ENCODE data around the gene CASP8AP2. TPM values are rescaled to one million over a fixed set of nuclear protein-coding genes. Genes with fewer than 3 reads are reported as not detected.

The CASP8AP2 gene
- total and polyA plus RNA-seq, 3 donors from 2014 or later = 3.3 to 21.6 (median 18.3) TPM

- Histone ChIP-seq H3K27ac (no peak overlapping the region), H3K9me3 (no peaks in the 10 kb centered on the region), H3K4me3 (no peak overlapping the region), H3K36me3 (ENCODE audit: low read depth, missing control alignments) (no peaks in the 10 kb centered on the region), H3K27me3 (no peaks in the 10 kb centered on the region), H3K4me1 (no peaks in the 10 kb centered on the region)
- intact Hi-C loops (cut with DNase I; ENCODE audit: low total_unique reads) = no loop called here
- DNase-seq = no peak
- no peak for TF ChIP-seq CTCF (IDR thresholded peaks at IDR 0.05)
- WGBS, 2 donors = 94 to 98% methylated on average over 2 of the region's 2 CpGs
Measured at GRCh38 chr6:89786970-89787369, 42.7 kb upstream of the CASP8AP2 start.

GRCh38 chr6:89787660-89788328 lies 41.9 kb upstream of the CASP8AP2 start:
- H3K9me3 ChIP-seq = no peaks in the 10 kb centered on the region
- no peaks in the 10 kb centered on the region for H3K36me3 ChIP-seq (ENCODE audit: low read depth, missing control alignments)
- H3K27ac ChIP-seq = no peak overlapping the region
- no peaks in the 10 kb centered on the region for H3K4me1 ChIP-seq
- H3K4me3 ChIP-seq = no peak overlapping the region
- H3K27me3 ChIP-seq = no peaks in the 10 kb centered on the region
- 85 to 89% methylated on average over 7 of the region's 7 CpGs for WGBS, 2 donors
- no peak for DNase-seq
- TF ChIP-seq CTCF (IDR thresholded peaks at IDR 0.05) = no peak
- TF ChIP-seq POLR2A (IDR thresholded peaks at IDR 0.05) = no peak
- intact Hi-C loops (cut with DNase I; ENCODE audit: low total_unique reads) = no loop called here

- 100% methylated on average over 1 of the region's 1 CpG for WGBS, 2 donors
- TF ChIP-seq POLR2A (IDR thresholded peaks at IDR 0.05) = no peak
- TF ChIP-seq CTCF (IDR thresholded peaks at IDR 0.05) = no peak
- Histone ChIP-seq H3K27me3 (no peaks in the 10 kb centered on the region), H3K4me1 (no peaks in the 10 kb centered on the region), H3K27ac (no peak overlapping the region), H3K4me3 (no peak overlapping the region), H3K36me3 (ENCODE audit: low read depth, missing control alignments) (no peaks in the 10 kb centered on the region), H3K9me3 (no peaks in the 10 kb centered on the region)
- no peak for DNase-seq
- intact Hi-C loops (cut with DNase I; ENCODE audit: low total_unique reads) = no loop called here
Measured at GRCh38 chr6:89789980-89790379, 39.7 kb upstream of the CASP8AP2 start.

GRCh38 chr6:89790403-89790802 lies 39.3 kb upstream of the CASP8AP2 start:
- H3K27me3 ChIP-seq = no peaks in the 10 kb centered on the region
- WGBS, 2 donors = 94 to 97% methylated on average over 2 of the region's 2 CpGs

More at GRCh38 chr6:89790403-89790802, 39.3 kb upstream of the CASP8AP2 start:
- Histone ChIP-seq H3K36me3 (ENCODE audit: low read depth, missing control alignments) (no peaks in the 10 kb centered on the region), H3K4me1 (no peaks in the 10 kb centered on the region), H3K4me3 (no peak overlapping the region), H3K27ac (no peak overlapping the region), H3K9me3 (no peaks in the 10 kb centered on the region)
- intact Hi-C loops (cut with DNase I; ENCODE audit: low total_unique reads) = no loop called here
- TF ChIP-seq POLR2A (IDR thresholded peaks at IDR 0.05) (no peak), CTCF (IDR thresholded peaks at IDR 0.05) (no peak)
- DNase-seq = no peak

All from testis (tissue), 3 donors.